Colonic mucosa (tissue), 4 donors: Measurements from ENCODE around the gene TDP1. TPM values are rescaled to one million over a fixed set of nuclear protein-coding genes. Genes with fewer than 3 reads are reported as not detected.

Experiments used
- DNase-seq: peaks from one replicate; pipeline ENCODE4 v3.0.0-alpha.2; 2020
- H3K27ac ChIP-seq: fragments of 200-600 bp; one replicate; pipeline ENCODE4 v1.8.0; 2021
- H3K27me3 ChIP-seq: fragments of 200-600 bp; one replicate; pipeline ENCODE4 v1.8.0; 2021
- H3K36me3 ChIP-seq: fragments of 200-600 bp; one replicate; pipeline ENCODE4 v1.8.0; 2021
- H3K4me1 ChIP-seq: fragments of 200-600 bp; one replicate; pipeline ENCODE4 v1.8.0; 2021; ENCODE audit warnings: mild to moderate bottlenecking
- H3K4me3 ChIP-seq: fragments of 200-600 bp; one replicate; pipeline ENCODE4 v1.8.0; 2021
- H3K9ac ChIP-seq, 2 donors: one replicate each; pipeline ENCODE4 v1.7.0; 2013; ENCODE audit warnings: control low read depth in 2 of 2, low read depth in 2 of 2, low read length in 2 of 2
- H3K9me3 ChIP-seq: fragments of 200-600 bp; one replicate; pipeline ENCODE4 v1.8.0; 2021
- intact Hi-C: fragments of 100-400 bp; cut with DNase I; formaldehyde crosslinking; loops from one replicate; pipeline ENCODE4 v1.14.1; 2022
- total RNA-seq, 2 donors: library from RNA; stranded (reverse); fragmentation: NEBNext Ultra II Directional in 1 of 2; extraction: Animal tissue kit (Norgen Biotek cat#: 25700) in 1 of 2; gene quantifications; one replicate each; pipeline ENCODE4 v1.2.1, GENCODE V29; 2021
- TF ChIP-seq, protein P1 (sequence below): fragments of 200-600 bp; IDR thresholded peaks from one replicate; pipeline ENCODE4 v1.8.0; 2022; ENCODE audit warnings: antibody characterized with exemption, mild to moderate bottlenecking
- donor health status: healthy.
- donor health status: DM: no; HTN: no; CAD: no.
- donor health status: DM: no; HTN: no; CAD: no.

TDP1 gene
- total RNA-seq, 2 donors from 2014 or later = 20.0 to 33.3 TPM

DNA sequence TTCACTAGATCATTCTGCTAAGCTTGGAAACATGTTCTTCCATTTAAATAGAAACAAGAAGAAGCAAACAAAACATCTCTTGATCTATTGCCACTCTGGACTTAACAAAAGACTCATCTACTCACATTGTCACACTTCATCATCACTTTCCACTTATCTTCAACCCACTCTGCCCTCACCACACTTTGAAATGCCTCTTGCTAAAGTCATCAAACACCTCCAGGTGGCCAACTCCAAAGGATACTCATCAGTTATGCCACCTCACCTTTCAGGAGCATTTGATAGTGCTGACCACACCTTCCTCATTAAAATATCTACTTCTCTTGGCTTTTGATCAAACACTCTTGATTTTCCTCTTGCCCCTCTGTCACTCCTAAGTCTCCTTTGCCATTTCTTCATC is 8.4 kb upstream of the TDP1 start:
- TF ChIP-seq, protein P1, sequence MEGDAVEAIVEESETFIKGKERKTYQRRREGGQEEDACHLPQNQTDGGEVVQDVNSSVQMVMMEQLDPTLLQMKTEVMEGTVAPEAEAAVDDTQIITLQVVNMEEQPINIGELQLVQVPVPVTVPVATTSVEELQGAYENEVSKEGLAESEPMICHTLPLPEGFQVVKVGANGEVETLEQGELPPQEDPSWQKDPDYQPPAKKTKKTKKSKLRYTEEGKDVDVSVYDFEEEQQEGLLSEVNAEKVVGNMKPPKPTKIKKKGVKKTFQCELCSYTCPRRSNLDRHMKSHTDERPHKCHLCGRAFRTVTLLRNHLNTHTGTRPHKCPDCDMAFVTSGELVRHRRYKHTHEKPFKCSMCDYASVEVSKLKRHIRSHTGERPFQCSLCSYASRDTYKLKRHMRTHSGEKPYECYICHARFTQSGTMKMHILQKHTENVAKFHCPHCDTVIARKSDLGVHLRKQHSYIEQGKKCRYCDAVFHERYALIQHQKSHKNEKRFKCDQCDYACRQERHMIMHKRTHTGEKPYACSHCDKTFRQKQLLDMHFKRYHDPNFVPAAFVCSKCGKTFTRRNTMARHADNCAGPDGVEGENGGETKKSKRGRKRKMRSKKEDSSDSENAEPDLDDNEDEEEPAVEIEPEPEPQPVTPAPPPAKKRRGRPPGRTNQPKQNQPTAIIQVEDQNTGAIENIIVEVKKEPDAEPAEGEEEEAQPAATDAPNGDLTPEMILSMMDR = no peak

GRCh38 chr14:89952576-89952975 is 3.2 kb upstream of the TDP1 start:
- DNase-seq = no peak

More for the DNA sequence above, 8.4 kb upstream of the TDP1 start:
- H3K9ac ChIP-seq = no peak overlapping the region
- H3K4me1 ChIP-seq = no peaks in the 10 kb centered on the region
- no peaks in the 10 kb centered on the region for H3K36me3 ChIP-seq
- H3K4me3 ChIP-seq = no peak overlapping the region
- no peak overlapping the region for H3K27ac ChIP-seq
- no peaks in the 10 kb centered on the region for H3K9me3 ChIP-seq
- intact Hi-C loops = loop anchor here (10.0 kb wide), 1 partner anchor 287 kb away; no protein-coding TSS in a partner anchor
- no peak for DNase-seq
- no peaks in the 10 kb centered on the region for H3K27me3 ChIP-seq

GRCh38 chr14:89953602-89954001 is 2.1 kb upstream of the TDP1 start:
- H3K36me3 ChIP-seq = no peaks in the 10 kb centered on the region
- H3K9ac ChIP-seq = no peak overlapping the region
- no peaks in the 10 kb centered on the region for H3K9me3 ChIP-seq
- no peaks in the 10 kb centered on the region for H3K27me3 ChIP-seq
- intact Hi-C loops = no loop called here
- H3K27ac ChIP-seq = no peak overlapping the region
- no peak overlapping the region for H3K4me3 ChIP-seq
- DNase-seq = no peak
- no peaks in the 10 kb centered on the region for H3K4me1 ChIP-seq
- TF ChIP-seq, protein P1 = no peak

More at GRCh38 chr14:89952576-89952975, 3.2 kb upstream of the TDP1 start:
- no peak overlapping the region for H3K4me3 ChIP-seq
- no peaks in the 10 kb centered on the region for H3K4me1 ChIP-seq
- H3K27ac ChIP-seq = no peak overlapping the region
- no peaks in the 10 kb centered on the region for H3K36me3 ChIP-seq
- no peaks in the 10 kb centered on the region for H3K27me3 ChIP-seq
- TF ChIP-seq, protein P1 = no peak
- no peaks in the 10 kb centered on the region for H3K9me3 ChIP-seq
- intact Hi-C loops = no loop called here
- no peak overlapping the region for H3K9ac ChIP-seq

DNA sequence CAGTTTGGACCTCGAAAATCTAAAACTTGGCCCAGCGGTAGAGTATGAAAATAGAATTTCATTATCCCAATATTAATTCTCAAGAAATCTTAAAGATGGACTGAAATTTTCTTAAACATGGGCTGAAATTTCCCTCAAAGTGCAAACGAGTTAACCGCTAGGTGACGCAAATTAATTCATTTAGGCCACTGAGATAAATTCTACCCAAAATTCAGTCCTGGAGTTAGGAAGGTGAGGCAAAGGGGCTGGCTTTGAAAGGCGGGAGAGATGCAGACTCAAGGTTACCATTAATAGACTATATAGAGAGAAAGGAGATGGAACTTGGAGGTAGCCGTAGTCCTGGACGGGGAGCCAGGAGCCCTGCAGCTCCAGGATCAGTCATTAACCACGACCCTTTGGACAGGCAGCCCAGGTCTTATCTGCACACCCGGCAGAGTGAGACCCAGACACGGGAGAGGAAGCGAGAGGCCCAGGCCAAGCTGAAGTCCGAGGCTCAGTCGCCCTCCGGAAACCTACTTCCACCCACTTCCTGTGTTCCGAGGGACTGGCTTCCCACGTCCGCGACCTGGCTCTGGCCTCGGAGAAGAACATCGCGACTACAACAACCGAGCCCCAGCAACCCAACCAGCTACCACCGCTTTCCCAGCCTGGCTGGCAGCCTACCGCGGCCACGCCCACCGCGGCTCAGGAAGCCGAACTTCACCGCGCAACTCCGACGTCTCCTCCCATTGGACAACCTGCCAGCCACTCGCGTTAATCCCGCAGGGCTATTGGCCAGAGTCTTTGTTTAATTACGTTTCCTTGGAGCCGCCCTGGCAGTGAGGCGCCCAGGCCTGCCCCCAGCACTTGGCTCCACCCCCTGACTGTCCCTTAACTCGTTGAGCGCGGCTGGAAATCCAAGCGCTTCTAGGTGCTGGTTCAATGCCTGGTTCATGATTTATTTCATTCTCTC is 1.4 kb upstream of the TDP1 start, which contains the start of gene EFCAB11:
TSS of gene EFCAB11 (minus strand) at position 661 of the 952 bp plus-strand sequence. CDS start at position 591, 70 bp downstream.
- intact Hi-C loops = no loop called here
- DNase-seq = peak; percentile 98
- Histone ChIP-seq H3K4me1 (no peaks in the 10 kb centered on the region), H3K27ac (peak within 1 kb of the TSS; percentile 94), H3K9ac (peak within 1 kb of the TSS; percentile 53 to 86), H3K4me3 (peak within 1 kb of the TSS; percentile 87), H3K36me3 (no peaks in the 10 kb centered on the region), H3K27me3 (no peaks in the 10 kb centered on the region), H3K9me3 (no peaks in the 10 kb centered on the region)
- TF ChIP-seq, protein P1 = no peak

DNA sequence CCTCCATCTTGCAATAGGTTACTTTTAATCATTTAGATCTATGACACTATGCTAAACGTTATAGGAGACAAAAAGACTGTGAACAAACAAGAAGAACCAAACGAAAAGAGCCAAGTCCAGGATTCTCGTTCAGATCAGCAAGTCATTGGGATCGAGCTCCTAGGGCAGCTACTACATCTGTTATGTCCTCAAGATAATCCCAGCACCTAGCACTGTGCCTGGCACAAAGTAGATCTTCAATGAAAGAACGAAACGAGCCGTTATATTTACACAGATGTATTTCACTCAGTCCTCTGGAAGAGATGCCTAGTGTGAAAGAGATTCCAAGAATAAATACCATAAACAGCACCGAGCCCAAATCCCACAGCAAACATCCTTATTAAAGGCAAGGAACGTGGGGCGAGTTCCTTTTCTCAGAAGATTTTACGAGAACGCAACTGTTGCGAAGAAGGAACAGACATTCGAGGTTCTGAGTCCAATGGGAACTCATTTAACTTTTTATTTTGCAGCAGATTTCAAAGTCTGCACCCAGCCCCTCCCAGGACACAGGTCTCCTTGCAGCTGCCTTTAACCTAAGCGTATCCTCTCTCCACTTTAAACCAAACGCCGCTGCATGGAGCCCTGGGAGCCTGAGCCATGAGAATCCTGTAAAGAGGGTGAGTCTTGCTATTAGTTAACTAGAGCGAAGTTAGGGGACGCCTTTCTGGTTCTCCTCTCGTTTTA is 544 bp upstream of the TDP1 start:
- no peaks in the 10 kb centered on the region for H3K27me3 ChIP-seq
- TF ChIP-seq, protein P1 = no peak
- H3K36me3 ChIP-seq = no peaks in the 10 kb centered on the region
- peak overlapping the region; percentile 87 for H3K4me3 ChIP-seq
- DNase-seq = no peak
- H3K4me1 ChIP-seq = no peaks in the 10 kb centered on the region
- peak overlapping the region; percentile 53 to 86 for H3K9ac ChIP-seq
- intact Hi-C loops = no loop called here
- no peaks in the 10 kb centered on the region for H3K9me3 ChIP-seq
- peak overlapping the region; percentile 94 for H3K27ac ChIP-seq
